Stimulated activated CD8-positive, alpha-beta memory T cell treated with anti-CD3 and anti-CD28 coated beads, Interleukin-2, amount 100 ng/mL, for 1 hour (primary cell): ENCODE measurements around the gene SRSF10.
"Not testable (repeated sequence)": the region's sequence is repeated elsewhere in the genome, so short reads cannot be mapped to it uniquely, and the experiment has no call there.

Source experiments
- DNase-seq, 2 donors: peaks; one replicate each; pipeline ENCODE4 v3.0.0-alpha.2; 2020; ENCODE audit warnings: low read depth in 2 of 2

Gene SRSF10

DNA sequence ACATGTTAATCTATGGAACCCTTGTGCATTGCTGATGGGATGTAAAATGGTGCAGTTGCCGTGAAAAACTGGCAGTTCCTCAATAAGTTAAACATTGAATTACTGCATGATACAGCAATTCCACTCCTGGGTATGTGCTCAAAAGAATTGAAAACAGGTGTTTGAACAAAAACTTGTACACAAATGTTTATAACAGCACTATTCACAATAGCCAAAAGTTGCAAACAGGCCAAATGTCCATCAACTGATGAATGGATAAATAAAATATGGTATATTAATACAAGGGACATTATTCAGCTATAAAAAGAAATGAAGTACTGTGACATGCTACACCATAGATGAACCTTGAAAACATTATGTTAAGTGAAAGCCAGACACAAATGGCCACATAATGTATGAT is 17.7 kb upstream of the SRSF10 start:
- no peak for DNase-seq

DNA sequence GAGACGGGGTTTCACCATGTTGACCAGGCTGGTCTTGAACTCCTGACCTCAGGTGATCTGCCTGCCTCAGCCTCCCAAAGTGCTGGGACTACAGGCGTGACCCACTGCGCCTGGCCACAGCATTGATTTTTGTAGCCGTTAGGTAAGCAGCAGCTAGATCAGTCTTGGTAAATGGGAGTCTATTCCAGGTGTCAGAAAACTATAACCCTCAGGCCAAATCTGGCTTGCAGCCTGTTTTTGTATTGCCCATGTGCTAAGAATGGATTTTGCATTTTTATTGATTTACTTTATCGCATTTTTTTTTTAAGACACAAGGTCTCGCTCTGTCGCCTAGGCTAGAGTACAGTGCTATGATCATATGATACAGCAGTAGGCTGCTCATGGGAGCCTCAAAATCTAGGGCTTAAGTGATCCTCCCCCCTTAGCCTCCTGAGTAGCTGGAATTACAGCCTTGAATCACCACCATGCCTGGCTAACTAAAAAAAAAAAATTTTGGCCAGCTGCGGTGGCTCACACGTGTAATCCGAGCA is 16.6 kb upstream of the SRSF10 start:
- DNase-seq = no peak

DNA sequence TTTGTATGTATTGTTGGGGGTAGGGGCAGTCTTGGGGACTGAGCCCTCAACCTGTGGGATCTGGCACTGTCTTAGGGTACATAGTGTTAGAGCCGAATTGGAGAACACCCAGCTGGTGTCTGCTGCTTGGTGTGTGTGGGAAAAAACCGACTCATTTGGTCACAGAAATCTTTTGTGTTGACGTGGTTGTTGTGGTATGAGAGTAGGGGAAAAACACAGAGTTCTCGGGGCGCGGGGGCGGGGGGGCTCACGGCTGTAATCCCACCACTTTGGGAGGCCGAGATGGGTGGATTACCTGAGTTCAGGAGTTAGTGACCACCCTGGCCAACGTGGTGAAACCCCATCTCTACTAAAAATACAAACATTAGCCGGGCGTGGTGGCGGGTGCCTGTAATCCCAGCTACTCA is 15.3 kb upstream of the SRSF10 start:
- DNase-seq = no peak

DNA sequence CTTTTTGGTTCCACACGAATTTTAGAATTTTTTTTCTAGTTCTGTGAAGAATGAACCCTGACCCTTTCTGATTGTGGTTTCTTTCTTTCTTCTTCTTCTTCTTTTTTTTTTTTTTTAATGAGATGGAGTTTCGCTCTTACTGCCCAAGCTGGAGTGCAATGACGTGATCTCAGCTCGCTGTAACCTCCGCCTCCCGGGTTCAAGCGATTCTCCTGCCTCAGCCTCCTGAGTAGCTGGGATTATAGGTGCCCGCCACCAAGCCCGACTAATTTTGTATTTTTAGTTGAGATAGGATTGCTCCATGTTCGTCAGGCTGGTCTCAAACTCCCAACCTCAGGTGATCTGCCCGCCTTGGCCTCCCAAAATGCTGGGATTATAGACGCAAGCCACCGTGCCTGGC is 11.9 kb upstream of the SRSF10 start:
- DNase-seq = not testable (repeated sequence)

DNA sequence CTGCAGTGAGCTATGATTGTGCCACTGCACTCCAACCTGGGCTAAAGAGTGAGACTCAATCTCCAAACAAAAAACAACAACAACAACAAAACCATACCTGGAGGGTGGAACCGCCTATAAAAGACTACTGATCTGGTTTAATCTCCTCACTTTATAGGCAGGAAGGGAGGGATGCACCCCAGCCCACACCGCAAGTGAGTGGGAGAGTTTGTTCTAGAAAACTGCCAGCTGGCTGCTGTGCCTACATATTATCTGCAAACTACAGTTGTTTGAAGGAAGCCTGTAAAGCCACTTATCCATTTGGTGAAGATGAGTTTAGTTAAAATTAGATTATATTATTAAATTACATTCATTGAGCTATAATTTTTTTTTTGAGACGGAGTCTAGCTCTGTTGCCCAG is 9.1 kb upstream of the SRSF10 start:
- no peak for DNase-seq

DNA sequence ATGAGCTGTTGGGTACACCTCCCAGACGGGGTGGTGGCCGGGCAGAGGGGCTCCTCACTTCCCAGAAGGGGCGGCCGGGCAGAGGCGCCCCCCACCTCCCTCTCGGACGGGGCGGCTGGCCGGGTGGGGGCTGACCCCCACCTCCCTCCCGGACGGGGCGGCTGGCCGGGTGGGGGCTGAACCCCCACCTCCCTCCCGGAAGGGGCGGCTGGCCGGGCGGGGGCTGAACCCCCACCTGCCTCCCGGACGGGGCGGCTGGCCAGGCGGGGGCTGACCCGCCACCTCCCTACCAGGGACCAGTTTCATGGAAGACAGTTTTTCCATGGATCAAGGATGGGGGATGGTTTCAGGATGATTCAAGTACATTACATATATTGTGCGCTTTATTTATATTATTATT is 6.9 kb upstream of the SRSF10 start:
- DNase-seq = not testable (repeated sequence)

DNA sequence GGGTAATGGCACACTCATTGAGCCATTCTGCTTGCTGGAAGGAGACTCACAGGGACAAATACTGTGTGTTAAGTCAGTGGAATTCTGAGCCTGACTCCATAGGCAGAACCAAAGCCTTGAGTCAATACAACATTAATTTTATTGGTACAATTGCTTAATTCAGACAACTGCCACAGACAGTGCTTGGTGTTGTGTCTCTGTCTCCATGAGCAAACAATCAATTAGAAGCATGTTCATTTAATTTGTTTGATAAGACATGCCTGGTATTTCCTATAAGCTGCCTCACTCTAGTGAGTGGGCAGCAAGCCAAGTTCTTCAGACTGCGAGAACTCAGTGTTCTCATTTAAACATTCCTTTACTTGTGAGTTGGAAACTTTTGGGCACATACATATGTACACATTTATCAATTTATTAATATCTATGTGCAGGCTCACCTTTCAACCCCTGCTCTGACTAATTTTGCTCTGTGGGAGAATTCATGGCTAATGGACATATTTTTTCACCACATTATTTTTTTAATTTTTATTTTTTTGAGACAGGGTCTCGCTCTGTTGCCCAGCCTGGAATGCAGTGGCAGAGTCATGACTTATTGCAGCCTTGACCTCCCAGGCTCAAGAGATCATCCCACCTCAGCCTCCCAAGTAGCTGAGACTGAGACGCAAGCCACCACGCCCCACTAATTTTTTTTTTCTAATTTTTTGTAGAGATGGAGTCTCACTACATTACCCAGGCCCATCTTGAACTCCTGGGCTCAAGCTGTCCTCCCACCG is 4.5 kb upstream of the SRSF10 start:
- no peak for DNase-seq

DNA sequence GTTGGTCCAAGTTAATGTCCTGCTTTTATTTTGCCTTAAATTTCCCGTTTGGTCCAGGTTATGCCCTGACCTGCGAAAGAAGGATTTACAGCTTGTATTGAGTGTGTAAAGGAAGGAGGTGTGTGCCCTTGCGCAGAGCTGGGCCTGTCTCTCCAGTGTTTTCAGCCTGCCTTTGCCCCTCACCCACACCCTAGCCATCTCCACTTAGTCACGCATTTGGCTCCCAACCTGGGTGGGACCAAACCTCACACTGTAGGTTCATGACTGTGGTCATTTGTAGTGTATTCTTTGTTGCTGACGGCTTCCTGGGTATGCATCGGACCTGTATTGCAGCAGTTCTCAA is 572 bp upstream of the SRSF10 start:
- no peak for DNase-seq

DNA sequence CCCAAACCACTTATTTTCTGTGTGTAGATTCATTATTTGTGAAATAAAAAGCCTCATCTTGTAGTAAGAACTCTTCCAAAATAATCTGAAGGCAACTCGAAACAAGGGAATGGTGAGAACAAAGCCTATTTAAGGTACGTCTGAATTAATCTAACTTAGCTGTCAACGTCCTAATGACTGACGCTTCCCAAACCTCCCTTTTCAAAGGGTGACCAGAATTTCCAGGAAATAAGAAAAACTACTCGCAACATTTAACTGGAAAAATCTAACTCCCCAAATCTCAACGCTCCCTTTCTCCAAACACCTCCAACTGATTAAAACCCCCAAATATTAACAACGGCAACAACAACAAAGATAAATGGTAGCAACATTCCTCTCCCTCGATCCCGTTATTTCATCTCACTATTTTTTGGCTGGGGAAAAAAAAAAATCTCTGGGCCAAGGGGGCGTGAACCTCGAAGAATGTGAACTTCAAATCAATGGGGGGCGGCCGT is 693 bp downstream of the SRSF10 start:
- no peak for DNase-seq

DNA sequence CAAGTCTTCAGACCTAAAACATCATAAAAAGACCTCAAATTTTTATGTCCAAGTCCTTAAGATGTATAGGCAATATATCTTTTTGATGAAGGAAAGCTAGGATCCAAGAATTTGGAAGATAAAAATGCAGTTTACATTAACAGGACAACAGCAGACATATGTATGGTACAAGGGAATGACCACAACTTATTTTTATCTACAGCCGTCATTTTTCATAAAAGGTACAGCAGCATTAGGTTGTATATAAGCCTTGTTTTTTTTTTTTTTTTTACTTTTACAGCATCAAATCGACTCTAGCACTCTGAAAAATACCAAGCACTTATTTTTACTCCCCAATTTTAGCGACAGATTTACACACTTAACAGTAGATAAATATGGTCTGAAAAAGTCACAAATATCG is 1.3 kb downstream of the SRSF10 start:
- DNase-seq = no peak

DNA sequence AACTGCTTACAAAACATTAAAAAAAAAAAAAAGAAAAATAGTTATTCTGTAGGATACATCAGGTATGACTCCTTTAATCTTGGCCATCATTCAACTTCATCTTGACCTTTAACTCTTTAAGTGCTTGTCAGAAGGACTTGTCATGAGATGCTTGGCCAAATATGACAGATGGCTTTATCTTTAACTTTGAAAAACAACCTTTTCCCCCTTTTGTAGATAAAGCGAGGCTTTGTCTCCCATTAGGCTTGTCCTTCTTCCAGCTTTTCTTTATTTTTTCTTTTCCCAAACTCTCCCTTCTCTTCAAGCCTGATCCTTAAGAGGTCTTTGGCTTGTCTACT is 2.3 kb downstream of the SRSF10 start:
- no peak for DNase-seq

DNA sequence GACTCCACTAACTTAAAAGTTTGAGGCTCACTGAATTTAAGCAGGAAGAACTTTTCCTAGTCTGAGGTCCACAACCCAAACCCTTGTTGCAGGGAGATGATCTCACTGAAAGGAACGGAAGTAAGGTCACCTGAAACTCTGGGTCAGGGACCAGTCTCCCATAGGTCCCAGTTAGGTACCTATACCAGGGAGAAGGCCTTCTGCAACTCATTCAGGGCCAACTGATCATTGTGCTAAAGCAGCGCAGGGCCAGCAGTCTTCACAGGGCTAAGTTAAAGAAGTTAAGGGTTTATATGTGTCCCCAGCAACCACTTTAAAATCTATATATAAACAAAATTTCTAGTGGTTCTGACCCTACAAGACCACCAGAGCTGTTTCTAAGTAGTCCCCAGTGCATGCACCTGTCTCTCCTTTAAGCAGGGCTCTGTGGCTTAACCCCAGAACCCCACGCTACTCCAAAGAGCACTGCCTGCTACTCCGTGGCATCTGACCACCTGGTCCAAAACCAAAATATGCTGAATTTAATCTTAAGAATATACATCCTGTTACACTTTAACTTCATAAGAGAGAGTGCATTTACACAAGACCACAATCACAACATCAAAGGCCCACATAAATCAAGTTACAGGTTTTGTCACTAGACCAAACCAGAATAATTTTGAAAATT is 2.8 kb downstream of the SRSF10 start:
- no peak for DNase-seq

DNA sequence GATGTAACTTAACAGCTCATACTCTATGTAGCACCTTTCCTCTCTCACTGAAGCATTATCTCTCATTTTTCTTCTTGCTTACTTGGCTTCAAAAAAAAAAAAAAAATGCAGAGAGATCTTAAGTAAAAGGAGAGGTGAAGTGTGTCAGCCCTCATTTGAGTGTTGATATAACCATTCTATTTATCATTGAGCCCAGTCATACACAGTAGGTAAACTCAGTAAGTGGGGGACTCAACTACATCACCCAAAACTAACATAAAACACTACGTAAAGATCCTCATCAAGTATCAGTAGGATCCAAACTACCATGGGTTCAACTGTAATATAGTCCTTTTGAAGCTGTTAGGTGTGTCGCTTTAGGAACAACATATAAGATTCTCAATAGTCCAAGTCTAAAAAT is 12.3 kb downstream of the SRSF10 start:
- DNase-seq = no peak

DNA sequence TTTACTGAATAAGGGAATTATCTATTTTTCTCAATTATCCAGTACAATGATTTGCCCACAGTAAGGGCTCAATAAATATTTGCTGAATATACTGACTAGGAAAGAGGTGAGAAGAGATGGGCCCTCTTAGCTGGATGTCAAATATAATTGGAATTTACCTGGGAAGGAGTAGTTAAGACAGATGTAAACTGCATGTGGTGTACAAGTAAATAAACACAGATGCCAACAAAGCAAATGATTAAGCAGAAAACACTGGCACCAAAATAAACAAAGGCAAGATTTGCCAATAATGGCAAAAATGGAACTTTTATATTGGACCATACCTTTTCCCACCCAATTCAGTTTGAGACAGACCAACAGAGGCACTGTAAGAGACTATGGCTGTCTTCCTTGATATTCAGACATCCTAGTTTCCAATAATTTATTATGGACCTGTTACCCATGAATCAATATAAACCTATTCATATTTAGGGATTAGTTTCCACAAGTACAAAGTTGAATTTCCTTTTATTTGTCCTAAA is 13.1 kb downstream of the SRSF10 start:
- DNase-seq = no peak

DNA sequence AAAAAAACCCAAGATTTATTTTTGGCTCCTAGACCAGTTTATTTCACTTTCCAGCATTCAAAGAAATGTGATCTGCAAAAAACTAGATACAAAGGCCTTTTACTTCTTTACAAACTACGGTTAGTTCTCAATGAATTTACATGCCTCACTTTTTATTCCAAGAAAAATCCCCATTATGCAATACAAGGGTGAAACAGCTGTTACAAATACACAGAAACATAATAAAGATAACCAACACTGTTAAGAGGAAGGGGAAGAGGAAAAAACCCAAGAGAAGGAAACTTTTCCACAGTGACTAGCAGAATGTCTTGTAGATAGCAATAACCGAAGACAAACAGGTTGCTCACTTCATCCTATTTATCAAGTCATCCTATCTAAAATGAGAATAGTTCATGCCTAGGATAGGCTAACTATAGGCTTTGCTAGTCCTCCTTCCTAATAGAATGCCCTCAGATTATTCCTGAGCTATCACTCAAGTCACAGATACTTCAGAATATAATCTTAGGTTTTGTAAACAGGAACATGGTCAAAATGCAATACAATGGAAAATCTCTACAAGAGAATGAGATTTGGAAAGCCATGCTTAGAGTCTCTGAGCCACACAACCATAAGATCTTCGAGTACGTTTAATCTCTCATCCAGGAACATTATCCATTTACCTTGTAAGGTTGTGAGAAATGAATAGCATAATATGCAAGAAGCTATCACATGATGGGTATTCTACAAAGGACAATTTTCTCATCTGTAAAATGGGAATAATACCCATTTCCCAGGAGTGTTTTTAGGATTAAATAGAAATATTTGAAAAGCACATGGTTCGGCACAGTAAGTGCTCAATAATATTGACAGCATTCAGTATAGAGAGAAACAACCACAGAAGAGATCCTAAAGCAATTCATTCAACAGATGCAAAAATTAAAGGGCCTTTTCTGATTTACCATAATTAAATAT is 15.1 kb downstream of the SRSF10 start:
- no peak for DNase-seq

DNA sequence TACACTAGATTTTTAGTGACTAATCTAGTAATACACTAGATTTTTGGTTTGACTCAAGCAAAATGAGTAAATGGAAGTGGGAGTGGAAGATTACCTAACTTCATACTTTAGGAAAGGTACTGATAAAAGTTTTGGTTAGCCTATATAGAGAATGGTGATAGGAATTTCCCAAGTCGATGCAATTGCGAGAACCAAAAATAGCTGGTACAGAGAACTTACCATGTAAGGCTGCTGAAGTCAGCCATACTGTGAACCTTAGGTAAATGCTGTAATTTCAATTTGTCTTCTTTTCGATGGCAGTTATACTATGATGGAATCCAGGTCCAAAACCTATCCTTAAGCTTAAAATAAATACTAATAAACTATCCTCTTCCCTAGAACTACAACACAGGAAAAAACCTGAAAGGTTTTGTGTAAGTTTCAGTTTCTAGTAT is 15.9 kb downstream of the SRSF10 start:
- no peak for DNase-seq

DNA sequence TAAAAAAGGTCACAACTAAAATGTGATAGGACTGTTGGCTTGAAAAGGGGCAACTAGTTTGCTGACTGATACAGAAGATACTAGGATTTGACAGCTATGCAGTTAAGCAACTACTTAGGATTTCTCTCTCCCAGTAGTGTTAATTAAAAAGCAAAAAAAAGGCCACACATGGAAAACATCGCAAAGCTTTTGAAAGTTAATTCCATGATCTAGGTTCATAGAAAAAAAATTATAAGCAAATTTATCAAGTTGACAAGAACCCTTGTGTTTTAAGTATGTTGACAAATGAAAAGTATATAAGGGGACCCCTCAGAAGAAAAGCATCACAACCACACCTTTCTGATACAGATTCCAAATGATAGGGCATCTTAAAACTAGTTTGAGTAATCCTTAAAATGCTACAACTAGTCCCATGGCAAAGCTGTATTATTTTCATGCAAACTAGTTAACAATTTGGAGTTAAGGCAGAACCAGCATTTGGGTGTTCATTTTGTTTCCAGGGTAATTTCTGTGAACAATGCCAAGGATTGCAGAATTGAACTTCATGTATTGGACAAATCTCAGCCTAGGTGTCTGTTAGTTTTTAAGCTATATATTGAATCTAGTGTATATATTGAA is 16.4 kb downstream of the SRSF10 start:
- no peak for DNase-seq

DNA sequence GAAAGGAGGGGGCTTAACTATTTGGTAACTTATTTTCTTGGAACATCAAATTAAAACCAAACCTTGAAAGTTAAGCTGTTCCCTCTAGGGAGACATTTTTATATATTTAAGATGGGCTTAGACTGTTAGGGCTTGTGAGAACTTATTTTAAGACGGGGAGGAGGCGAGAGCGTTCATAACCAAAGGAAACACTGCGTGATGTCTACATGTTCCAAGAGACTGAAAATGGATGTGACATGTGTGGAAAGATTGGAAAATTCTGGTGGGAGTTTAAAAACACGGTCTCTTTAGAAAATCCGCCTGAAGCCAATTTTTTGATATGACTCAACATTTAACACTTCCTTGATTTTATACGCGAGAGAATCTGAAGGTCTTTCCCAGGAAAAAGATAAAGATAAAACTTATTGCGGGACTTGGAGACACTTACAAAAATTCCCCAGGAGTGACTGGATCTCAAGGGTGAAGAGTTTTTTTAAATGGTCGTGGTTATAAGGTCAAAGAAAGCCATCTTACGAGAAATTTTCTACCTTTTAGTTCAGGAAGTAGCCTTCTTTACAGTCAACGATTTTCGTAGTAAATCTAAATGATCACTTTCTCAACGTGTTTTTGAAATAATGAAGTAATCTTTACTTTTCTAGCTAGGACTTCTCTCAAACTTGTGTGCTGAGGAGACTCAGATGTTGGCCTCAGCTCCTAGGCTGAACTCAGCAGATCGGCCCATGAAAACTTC is 19.7 kb downstream of the SRSF10 start:
- no peak for DNase-seq

DNA sequence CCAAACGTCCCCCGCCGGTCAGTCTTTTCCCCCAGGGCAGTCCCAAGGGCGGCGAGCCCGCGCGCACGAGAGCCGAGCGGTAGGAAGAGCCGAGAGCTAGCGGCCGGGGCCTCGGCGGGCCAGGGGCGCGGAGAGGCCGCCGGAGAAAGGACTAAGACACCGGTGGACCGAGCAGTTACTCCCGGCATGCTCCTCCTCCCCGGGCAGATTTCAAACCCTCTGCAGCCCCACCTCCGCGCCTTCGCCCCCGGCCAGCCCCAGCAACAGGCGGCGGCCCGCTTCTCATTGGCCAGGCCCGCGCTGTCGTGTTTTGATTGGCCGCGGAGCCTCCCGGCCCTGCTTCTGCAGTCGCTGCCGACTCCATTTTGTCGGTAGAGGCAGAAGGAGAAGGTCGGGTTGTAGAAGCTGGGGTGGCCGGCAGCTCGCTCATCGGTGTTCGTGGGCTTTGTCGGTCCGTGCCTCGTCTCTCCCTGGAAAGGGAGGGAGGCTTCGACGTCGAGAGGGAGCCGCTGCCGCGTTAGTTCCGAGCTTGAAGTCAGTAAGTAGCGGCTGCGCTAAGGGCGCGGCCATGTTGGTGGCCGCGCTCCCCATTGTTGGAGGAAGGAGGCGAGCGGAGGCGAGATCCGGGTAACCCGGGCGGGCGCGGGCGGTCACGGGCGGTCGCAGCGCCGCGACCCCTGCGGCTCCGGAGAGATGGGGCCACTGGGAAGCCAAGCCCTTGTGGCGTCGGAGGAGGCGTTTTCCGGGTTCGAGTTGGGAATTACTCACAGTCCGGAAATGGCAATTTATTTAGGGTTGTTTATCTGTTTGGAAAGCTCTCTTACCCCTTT is 20.5 kb downstream of the SRSF10 start, which contains the start of gene PNRC2:
PNRC2 (plus strand) TSS at position 368 of the 830 bp plus-strand sequence. CDS start 1,630 bp downstream, outside the sequence.
- peak; percentile 87 to 94 for DNase-seq
